ENCODE data around the gene GRK3. TPM values are rescaled to one million over a fixed set of nuclear protein-coding genes. Genes with fewer than 3 reads are reported as not detected.

The GRK3 gene
- total RNA-seq, 1 experiment from 2014 or later: 14.6 TPM

GRCh38 chr22:25775531-25775930 lies 211.1 kb downstream of the GRK3 start:
- Histone ChIP-seq H3K27ac (ENCODE audit: low read depth, low read length) (no peak overlapping the region), H3K4me1 (ENCODE audit: control insufficient read depth in 1 of 2, insufficient read depth in 2 of 2, low read length in 2 of 2) (no peaks in the 10 kb centered on the region), H3K79me2 (ENCODE audit: insufficient read depth, low read length) (no peaks in the 10 kb centered on the region), H3K27me3 (ENCODE audit: insufficient read depth, low read length) (no peaks in the 10 kb centered on the region), H3K9ac (ENCODE audit: low read length) (no peak overlapping the region), H3K9me3 (ENCODE audit: control insufficient read depth in 1 of 2, insufficient read depth in 1 of 2, low read depth in 1 of 2, low read length in 2 of 2) (no peaks in the 10 kb centered on the region), H3K9me2 (ENCODE audit: insufficient read depth) (no peaks in the 10 kb centered on the region), H4K20me1 (ENCODE audit: insufficient read depth) (no peaks in the 10 kb centered on the region), H3K4me2 (ENCODE audit: low read length) (no peak overlapping the region), H3K4me3 (replicated peaks in 1 of 2; ENCODE audit: low read depth in 1 of 2, low read length in 2 of 2) (no peak overlapping the region), H2AFZ (ENCODE audit: low read depth, low read length, poor library complexity, severe bottlenecking) (no peak overlapping the region), H3K36me3 (ENCODE audit: control insufficient read depth in 1 of 2, insufficient read depth in 2 of 2, low read length in 2 of 2) (no peaks in the 10 kb centered on the region)
- TF ChIP-seq MAX (IDR thresholded peaks at IDR 0.05) (no peak), RAD21 (IDR thresholded peaks at IDR 0.05; ENCODE audit: low read depth) (no peak), ELF1 (IDR thresholded peaks at IDR 0.05; ENCODE audit: borderline replicate concordance, low read depth) (no peak), CEBPB (IDR thresholded peaks at IDR 0.05; ENCODE audit: low read depth) (no peak), POLR2A (IDR thresholded peaks at IDR 0.05; ENCODE audit: borderline replicate concordance, extremely low read depth, insufficient read depth, insufficient read length) (no peak), ZNF274 (IDR thresholded peaks at IDR 0.05; ENCODE audit: low read depth, low read length) (no peak), JUND (IDR thresholded peaks at IDR 0.05) (no peak), SIN3A (IDR thresholded peaks at IDR 0.05; ENCODE audit: low read depth) (no peak)
- TF ChIP-seq, protein P1, sequence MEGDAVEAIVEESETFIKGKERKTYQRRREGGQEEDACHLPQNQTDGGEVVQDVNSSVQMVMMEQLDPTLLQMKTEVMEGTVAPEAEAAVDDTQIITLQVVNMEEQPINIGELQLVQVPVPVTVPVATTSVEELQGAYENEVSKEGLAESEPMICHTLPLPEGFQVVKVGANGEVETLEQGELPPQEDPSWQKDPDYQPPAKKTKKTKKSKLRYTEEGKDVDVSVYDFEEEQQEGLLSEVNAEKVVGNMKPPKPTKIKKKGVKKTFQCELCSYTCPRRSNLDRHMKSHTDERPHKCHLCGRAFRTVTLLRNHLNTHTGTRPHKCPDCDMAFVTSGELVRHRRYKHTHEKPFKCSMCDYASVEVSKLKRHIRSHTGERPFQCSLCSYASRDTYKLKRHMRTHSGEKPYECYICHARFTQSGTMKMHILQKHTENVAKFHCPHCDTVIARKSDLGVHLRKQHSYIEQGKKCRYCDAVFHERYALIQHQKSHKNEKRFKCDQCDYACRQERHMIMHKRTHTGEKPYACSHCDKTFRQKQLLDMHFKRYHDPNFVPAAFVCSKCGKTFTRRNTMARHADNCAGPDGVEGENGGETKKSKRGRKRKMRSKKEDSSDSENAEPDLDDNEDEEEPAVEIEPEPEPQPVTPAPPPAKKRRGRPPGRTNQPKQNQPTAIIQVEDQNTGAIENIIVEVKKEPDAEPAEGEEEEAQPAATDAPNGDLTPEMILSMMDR (IDR thresholded peaks at IDR 0.05 in 2 of 3, conservative IDR thresholded peaks at IDR 0.05 in 1 of 3; ENCODE audit: borderline replicate concordance in 1 of 3, insufficient read depth in 1 of 3, low read depth in 2 of 3, low read length in 2 of 3): no peak
- TF ChIP-seq, protein P2, sequence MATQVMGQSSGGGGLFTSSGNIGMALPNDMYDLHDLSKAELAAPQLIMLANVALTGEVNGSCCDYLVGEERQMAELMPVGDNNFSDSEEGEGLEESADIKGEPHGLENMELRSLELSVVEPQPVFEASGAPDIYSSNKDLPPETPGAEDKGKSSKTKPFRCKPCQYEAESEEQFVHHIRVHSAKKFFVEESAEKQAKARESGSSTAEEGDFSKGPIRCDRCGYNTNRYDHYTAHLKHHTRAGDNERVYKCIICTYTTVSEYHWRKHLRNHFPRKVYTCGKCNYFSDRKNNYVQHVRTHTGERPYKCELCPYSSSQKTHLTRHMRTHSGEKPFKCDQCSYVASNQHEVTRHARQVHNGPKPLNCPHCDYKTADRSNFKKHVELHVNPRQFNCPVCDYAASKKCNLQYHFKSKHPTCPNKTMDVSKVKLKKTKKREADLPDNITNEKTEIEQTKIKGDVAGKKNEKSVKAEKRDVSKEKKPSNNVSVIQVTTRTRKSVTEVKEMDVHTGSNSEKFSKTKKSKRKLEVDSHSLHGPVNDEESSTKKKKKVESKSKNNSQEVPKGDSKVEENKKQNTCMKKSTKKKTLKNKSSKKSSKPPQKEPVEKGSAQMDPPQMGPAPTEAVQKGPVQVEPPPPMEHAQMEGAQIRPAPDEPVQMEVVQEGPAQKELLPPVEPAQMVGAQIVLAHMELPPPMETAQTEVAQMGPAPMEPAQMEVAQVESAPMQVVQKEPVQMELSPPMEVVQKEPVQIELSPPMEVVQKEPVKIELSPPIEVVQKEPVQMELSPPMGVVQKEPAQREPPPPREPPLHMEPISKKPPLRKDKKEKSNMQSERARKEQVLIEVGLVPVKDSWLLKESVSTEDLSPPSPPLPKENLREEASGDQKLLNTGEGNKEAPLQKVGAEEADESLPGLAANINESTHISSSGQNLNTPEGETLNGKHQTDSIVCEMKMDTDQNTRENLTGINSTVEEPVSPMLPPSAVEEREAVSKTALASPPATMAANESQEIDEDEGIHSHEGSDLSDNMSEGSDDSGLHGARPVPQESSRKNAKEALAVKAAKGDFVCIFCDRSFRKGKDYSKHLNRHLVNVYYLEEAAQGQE (IDR thresholded peaks at IDR 0.05; ENCODE audit: low read depth): no peak
- CTCF ChIA-PET: no interaction called here
- BruUV-seq (replicated peaks): no TSS peak
- POLR2A ChIA-PET: no interaction called here
- intact Hi-C loops (cut with micrococcal nuclease): loop anchor here (5.0 kb wide), 1 partner anchor 538 kb away; no protein-coding TSS in a partner anchor
- ATAC-seq (no peak), DNase-seq (ENCODE audit: low read depth, low spot score) (no peak)
- RAD21 ChIA-PET (ENCODE audit: low non-redundant PET in 1 of 2, low total read pairs in 2 of 2, uncharacterized antibody in 2 of 2, unreplicated experiment in 2 of 2): no interaction called here
